Left ventricle myocardium inferior (tissue), 1 donor: Measurements from ENCODE around the gene PHACTR3. TPM values are rescaled to one million over a fixed set of nuclear protein-coding genes. Genes with fewer than 3 reads are reported as not detected.

Experiments
- DNase-seq: peaks from one replicate; pipeline ENCODE4 v3.0.0-alpha.2; 2020
- H3K27ac ChIP-seq: fragments of 200-600 bp; replicated peaks from 2 replicates; pipeline ENCODE4 v1.8.0; 2021
- H3K27me3 ChIP-seq: fragments of 200-600 bp; 2 replicates; pipeline ENCODE4 v1.8.0; 2021; ENCODE audit warnings: low read depth
- H3K36me3 ChIP-seq: fragments of 200-600 bp; 2 replicates; pipeline ENCODE4 v1.8.0; 2021
- H3K4me1 ChIP-seq: fragments of 200-600 bp; 2 replicates; pipeline ENCODE4 v1.8.0; 2021
- H3K4me3 ChIP-seq: fragments of 200-600 bp; 2 replicates; pipeline ENCODE4 v1.8.0; 2021; ENCODE audit warnings: mild to moderate bottlenecking, moderate library complexity
- H3K9me3 ChIP-seq: fragments of 200-600 bp; replicated peaks from 2 replicates; pipeline ENCODE4 v1.8.0; 2021
- intact Hi-C: fragments of 100-400 bp; cut with micrococcal nuclease; formaldehyde crosslinking; loops from one replicate; pipeline ENCODE4 v1.11.0; 2022
- total RNA-seq: library from RNA; stranded (reverse); fragmentation: NEBNext Ultra II Directional; extraction: Animal tissue kit (Norgen Biotek cat#: 25700); gene quantifications from one replicate; pipeline ENCODE4 v1.2.1, GENCODE V29; 2021
- TF ChIP-seq, protein P1 (sequence below): fragments of 200-600 bp; IDR thresholded peaks from 2 replicates; pipeline ENCODE4 v1.8.0; 2021; ENCODE audit warnings: antibody characterized with exemption, mild to moderate bottlenecking, borderline replicate concordance
- donor health status: DM: no; HTN: yes; CAD: no; lungs with severe emphysema.

The PHACTR3 gene
- total RNA-seq, 1 donor from 2014 or later: 4.3 TPM

- Histone ChIP-seq H3K4me1 (peaks cover 41% of the 10 kb centered on the region), H3K36me3 (no peaks in the 10 kb centered on the region), H3K9me3 (no peaks in the 10 kb centered on the region), H3K27ac (no peak overlapping the region), H3K27me3 (no peaks in the 10 kb centered on the region), H3K4me3 (no peak overlapping the region)
- TF ChIP-seq, protein P1, sequence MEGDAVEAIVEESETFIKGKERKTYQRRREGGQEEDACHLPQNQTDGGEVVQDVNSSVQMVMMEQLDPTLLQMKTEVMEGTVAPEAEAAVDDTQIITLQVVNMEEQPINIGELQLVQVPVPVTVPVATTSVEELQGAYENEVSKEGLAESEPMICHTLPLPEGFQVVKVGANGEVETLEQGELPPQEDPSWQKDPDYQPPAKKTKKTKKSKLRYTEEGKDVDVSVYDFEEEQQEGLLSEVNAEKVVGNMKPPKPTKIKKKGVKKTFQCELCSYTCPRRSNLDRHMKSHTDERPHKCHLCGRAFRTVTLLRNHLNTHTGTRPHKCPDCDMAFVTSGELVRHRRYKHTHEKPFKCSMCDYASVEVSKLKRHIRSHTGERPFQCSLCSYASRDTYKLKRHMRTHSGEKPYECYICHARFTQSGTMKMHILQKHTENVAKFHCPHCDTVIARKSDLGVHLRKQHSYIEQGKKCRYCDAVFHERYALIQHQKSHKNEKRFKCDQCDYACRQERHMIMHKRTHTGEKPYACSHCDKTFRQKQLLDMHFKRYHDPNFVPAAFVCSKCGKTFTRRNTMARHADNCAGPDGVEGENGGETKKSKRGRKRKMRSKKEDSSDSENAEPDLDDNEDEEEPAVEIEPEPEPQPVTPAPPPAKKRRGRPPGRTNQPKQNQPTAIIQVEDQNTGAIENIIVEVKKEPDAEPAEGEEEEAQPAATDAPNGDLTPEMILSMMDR: no peak
- intact Hi-C loops: no loop called here
- no peak for DNase-seq
These were observed 219.3 kb downstream of the PHACTR3 start for GRCh38 chr20:59823491-59824259.

- intact Hi-C loops: no loop called here
- peaks cover 7% of the 10 kb centered on the region for H3K27me3 ChIP-seq
- no peak for DNase-seq
- no peak overlapping the region for H3K4me3 ChIP-seq
- H3K36me3 ChIP-seq: no peaks in the 10 kb centered on the region
- no peak overlapping the region for H3K27ac ChIP-seq
- H3K4me1 ChIP-seq: peaks cover 49% of the 10 kb centered on the region
- TF ChIP-seq, protein P1: no peak
- no peaks in the 10 kb centered on the region for H3K9me3 ChIP-seq
These were observed 220.6 kb downstream of the PHACTR3 start for GRCh38 chr20:59824711-59825562.

GRCh38 chr20:59825563-59825920 is 221.2 kb downstream of the PHACTR3 start:
- intact Hi-C loops: no loop called here
- Histone ChIP-seq H3K27ac (no peak overlapping the region), H3K4me1 (peaks cover 46% of the 10 kb centered on the region), H3K4me3 (no peak overlapping the region), H3K9me3 (no peaks in the 10 kb centered on the region), H3K36me3 (no peaks in the 10 kb centered on the region), H3K27me3 (peaks cover 7% of the 10 kb centered on the region)
- no peak for DNase-seq
- TF ChIP-seq, protein P1: no peak

- TF ChIP-seq, protein P1: no peak
- Histone ChIP-seq H3K4me3 (no peak overlapping the region), H3K9me3 (no peaks in the 10 kb centered on the region), H3K36me3 (no peaks in the 10 kb centered on the region), H3K4me1 (peaks cover 46% of the 10 kb centered on the region), H3K27me3 (peaks cover 11% of the 10 kb centered on the region), H3K27ac (peak overlapping the region; percentile 23)
- DNase-seq: no peak
- intact Hi-C loops: no loop called here
These were observed 221.8 kb downstream of the PHACTR3 start for GRCh38 chr20:59825944-59826759.
